Panc1 (cell line): ENCODE measurements around the gene STAC3. TPM values are rescaled to one million over a fixed set of nuclear protein-coding genes. Genes with fewer than 3 reads are reported as not detected.

ENCODE experiments used
- ATAC-seq: fragments of 200-7000 bp; cut with Tn5 transposase; 2 replicates; pipeline ENCODE4 v1.9.1; 2020; ENCODE audit warnings: mild to moderate bottlenecking, moderate library complexity
- BruUV-seq: library from RNA; stranded (reverse); fragments of 400-500 nt; replicated peaks from 2 replicates; lab custom pipeline; 2021; lab: Mats Ljungman, UMichigan
- CTCF ChIA-PET: fragments of 300-600 bp; sonication (Branson Sonifier 250); formaldehyde crosslinking; loops from one replicate; lab custom pipeline; 2022; ENCODE audit warnings: antibody characterized with exemption; lab: Charles Lee
- POLR2A ChIA-PET: fragments of 300-600 bp; sonication (Branson Sonifier 250); formaldehyde crosslinking; loops from one replicate; lab custom pipeline; 2022; ENCODE audit warnings: antibody characterized with exemption; lab: Charles Lee
- DNase-seq: peaks from one replicate; pipeline ENCODE4 v3.0.0-alpha.2; 2010; ENCODE audit warnings: low read depth, low spot score
- H3K27ac ChIP-seq: 2 replicates; pipeline ENCODE4 v1.5.1; 2011; ENCODE audit warnings: mild to moderate bottlenecking, low read length, inconsistent platforms
- H3K27me3 ChIP-seq: fragments of 200-500 bp; sonication (Bioruptor generic); 2 replicates; pipeline ENCODE4 v1.6.0; 2014; ENCODE audit warnings: low read length, inconsistent platforms; ENCODE audit not compliant: control insufficient read depth, insufficient read depth
- H3K36me3 ChIP-seq: fragments of 200-500 bp; sonication (Bioruptor generic); 2 replicates; pipeline ENCODE4 v1.5.1; 2014; ENCODE audit warnings: inconsistent platforms, mild to moderate bottlenecking, low read length, moderate library complexity; ENCODE audit not compliant: control insufficient read depth, insufficient read depth
- H3K4me1 ChIP-seq: 2 replicates; pipeline ENCODE4 v1.5.1; 2011; ENCODE audit warnings: inconsistent platforms, mild to moderate bottlenecking, low read length, moderate library complexity; ENCODE audit not compliant: control insufficient read depth, insufficient read depth
- H3K4me3 ChIP-seq, 2 experiments: 2 replicates each; pipeline ENCODE4 v1.5.1; 2011 to 2012; ENCODE audit warnings: low read depth in 2 of 2, low read length in 2 of 2, mild to moderate bottlenecking in 2 of 2, inconsistent platforms in 1 of 2, moderate library complexity in 1 of 2
- H3K9me3 ChIP-seq: fragments of 200-500 bp; sonication (Bioruptor generic); 2 replicates; pipeline ENCODE4 v1.5.1; 2014; ENCODE audit warnings: low read depth, mild to moderate bottlenecking, inconsistent platforms, low read length, moderate library complexity; ENCODE audit not compliant: control insufficient read depth, insufficient read depth
- CTCF ChIP-seq: fragments of 450-650 bp; IDR thresholded peaks from 2 replicates; pipeline ENCODE4 v1.5.1; 2017; ENCODE audit warnings: mild to moderate bottlenecking
- POLR2AphosphoS5 ChIP-seq: IDR thresholded peaks from 2 replicates; pipeline ENCODE4 v1.6.1; 2012; ENCODE audit warnings: mild to moderate bottlenecking, low read depth, low read length, moderate library complexity
- REST ChIP-seq, 2 experiments: IDR thresholded peaks; 2 replicates each; pipeline ENCODE4 v1.6.1; 2011 to 2012; ENCODE audit warnings: low read depth in 2 of 2, control low read depth in 1 of 2, low read length in 1 of 2, mild to moderate bottlenecking in 1 of 2, moderate library complexity in 1 of 2; ENCODE audit not compliant: insufficient read depth in 1 of 2
- SIN3A ChIP-seq: IDR thresholded peaks from 2 replicates; pipeline ENCODE4 v1.6.1; 2012; ENCODE audit warnings: low read depth, mild to moderate bottlenecking, low read length, moderate library complexity, borderline replicate concordance; ENCODE audit not compliant: insufficient read depth
- TCF7L2 ChIP-seq: IDR thresholded peaks from 2 replicates; pipeline ENCODE4 v1.6.1; 2011; ENCODE audit warnings: mild to moderate bottlenecking, low read depth, low read length, inconsistent platforms
- in situ Hi-C: cut with HindIII; loops from 2 replicates; pipeline ENCODE4 v1.10.0; 2016; ENCODE audit warnings: low sequenced_read_pairs, low pct_unique_long_range_greater_than_20kb
- intact Hi-C: fragments of 100-400 bp; cut with micrococcal nuclease; formaldehyde crosslinking; loops from one replicate; pipeline ENCODE4 v1.10.0; 2022; ENCODE audit not compliant: unreplicated experiment
- total RNA-seq: library from RNA; stranded (reverse); gene quantifications from one replicate; pipeline ENCODE4 v1.2.1, GENCODE V29; 2021; ENCODE audit not compliant: unreplicated experiment

STAC3 gene
- total RNA-seq, 1 experiment from 2014 or later: 0.87 TPM

DNA sequence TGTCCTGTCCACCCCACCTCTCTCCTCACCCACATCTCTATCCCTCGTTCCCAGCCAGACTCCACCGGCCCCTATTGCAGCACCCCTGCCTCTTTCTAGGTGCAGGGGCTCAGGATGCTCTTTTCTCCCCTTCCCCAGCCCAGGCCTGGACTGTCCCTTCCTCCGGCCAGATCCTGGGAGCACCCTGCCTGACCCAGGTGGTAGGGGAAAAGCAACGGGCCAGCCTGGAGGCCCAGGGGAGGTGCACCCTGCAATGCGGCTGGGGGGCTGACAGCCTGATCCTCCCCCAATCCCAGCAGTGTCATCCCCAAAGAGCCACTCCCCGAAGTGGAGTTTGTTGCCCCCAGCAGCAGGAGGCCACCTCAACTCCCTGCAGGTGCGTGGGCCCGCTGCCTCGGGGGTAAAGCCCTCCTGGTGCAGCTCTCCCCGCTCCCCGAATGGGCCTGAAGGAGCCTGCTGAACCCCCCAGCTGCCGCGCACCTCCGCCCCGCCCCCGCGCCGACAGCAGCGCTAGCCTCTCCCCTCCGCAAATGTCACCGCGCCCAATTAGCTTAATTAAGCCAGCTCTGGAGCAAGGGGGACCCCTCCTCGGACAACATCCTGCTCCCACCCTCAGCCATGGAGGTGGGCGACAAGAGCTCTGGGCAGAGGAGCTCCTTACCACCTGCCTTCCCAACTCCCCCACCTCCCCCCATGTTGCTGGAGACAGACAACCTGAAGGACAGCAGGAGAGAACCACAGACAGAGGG, 29.6 kb downstream of the STAC3 start:
- CTCF ChIA-PET: no interaction called here

DNA sequence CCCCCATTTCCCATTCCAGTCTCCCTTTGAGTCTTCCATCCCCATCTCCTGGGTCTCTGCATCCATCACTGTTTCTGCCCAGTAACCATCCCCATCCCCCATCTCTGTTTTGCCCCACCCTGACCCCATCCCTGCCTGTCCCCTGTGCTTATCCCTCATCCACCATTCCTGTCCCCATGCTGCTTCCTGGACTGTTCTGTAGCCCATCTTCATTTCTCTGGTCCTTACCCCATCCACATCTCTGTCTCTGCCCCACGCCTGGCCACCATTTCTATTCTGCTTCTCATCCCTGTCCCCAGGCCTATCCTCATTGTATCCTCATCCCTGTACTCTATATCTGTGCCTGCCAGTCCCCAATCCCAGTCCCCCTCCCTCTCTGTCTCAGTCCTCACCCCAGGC, 30.2 kb downstream of the STAC3 start:
- H3K27ac ChIP-seq: no peak overlapping the region
- no peaks in the 10 kb centered on the region; the same call in 1 of the 2 replicates for H3K36me3 ChIP-seq
- ATAC-seq: no peak
- in situ Hi-C loops: no loop called here
- POLR2A ChIA-PET: no interaction called here
- no peaks in the 10 kb centered on the region for H3K9me3 ChIP-seq
- no TSS peak for BruUV-seq
- intact Hi-C loops: no loop called here
- H3K27me3 ChIP-seq: peaks cover under 1% of the 10 kb centered on the region; the same call in 1 of the 2 replicates
- TF ChIP-seq REST (IDR thresholded peaks at IDR 0.05; ENCODE audit: insufficient read depth in 1 of 2, low read depth in 2 of 2, low read length in 1 of 2) (no peak), POLR2AphosphoS5 (no peak), CTCF (no peak), SIN3A (no peak), TCF7L2 (no peak)
- no peak overlapping the region for H3K4me3 ChIP-seq
- peaks cover 12% of the 10 kb centered on the region for H3K4me1 ChIP-seq
- CTCF ChIA-PET: no interaction called here
- DNase-seq: no peak

More for the DNA sequence above, 29.6 kb downstream of the STAC3 start:
- POLR2A ChIA-PET: no interaction called here
- H3K4me1 ChIP-seq: peaks cover 10% of the 10 kb centered on the region
- H3K9me3 ChIP-seq: no peaks in the 10 kb centered on the region
- ATAC-seq (no peak), DNase-seq (no peak)
- in situ Hi-C loops (no loop called here), intact Hi-C loops (no loop called here)
- TF ChIP-seq POLR2AphosphoS5 (no peak), SIN3A (no peak), TCF7L2 (no peak), REST (IDR thresholded peaks at IDR 0.05; ENCODE audit: insufficient read depth in 1 of 2, low read depth in 2 of 2, low read length in 1 of 2) (no peak), CTCF (no peak)
- H3K36me3 ChIP-seq: no peaks in the 10 kb centered on the region; the same call in 1 of the 2 replicates
- no peak overlapping the region for H3K27ac ChIP-seq
- no TSS peak for BruUV-seq
- H3K27me3 ChIP-seq: no peaks in the 10 kb centered on the region; the same call in 1 of the 2 replicates
- no peak overlapping the region for H3K4me3 ChIP-seq
